RWPE1 (cell line): ENCODE measurements around the gene ZBTB8B.

Source experiments
- CTCF ChIA-PET: fragments of 350-600 bp; sonication (Branson Sonifier 250); formaldehyde crosslinking; extraction: SDS; loops from one replicate; lab custom pipeline; 2021; lab: Yijun Ruan, JAX
- POLR2A ChIA-PET: fragments of 400-600 bp; formaldehyde crosslinking; extraction: SDS; loops from one replicate; lab custom pipeline; 2020; ENCODE audit warnings: antibody characterized with exemption; ENCODE audit not compliant: low non-redundant PET; lab: Yijun Ruan, JAX
- DNase-seq: peaks from one replicate; pipeline ENCODE4 v3.0.0; 2012; ENCODE audit warnings: low spot score
- H3K27ac ChIP-seq: fragments of 450-650 bp; 2 replicates; pipeline ENCODE4 v1.5.1; 2017
- CTCF ChIP-seq: fragments of 450-650 bp; conservative IDR thresholded peaks from 2 replicates; pipeline ENCODE4 v1.5.1; 2017; ENCODE audit warnings: low read depth, mild to moderate bottlenecking

ZBTB8B gene

GRCh38 chr1:32491386-32491785 lies 26.5 kb downstream of the ZBTB8B start:
- no peak overlapping the region for H3K27ac ChIP-seq
- no peak for DNase-seq
- no peak for TF ChIP-seq CTCF
- ChIA-PET CTCF (no interaction called here), POLR2A (no interaction called here)

DNA sequence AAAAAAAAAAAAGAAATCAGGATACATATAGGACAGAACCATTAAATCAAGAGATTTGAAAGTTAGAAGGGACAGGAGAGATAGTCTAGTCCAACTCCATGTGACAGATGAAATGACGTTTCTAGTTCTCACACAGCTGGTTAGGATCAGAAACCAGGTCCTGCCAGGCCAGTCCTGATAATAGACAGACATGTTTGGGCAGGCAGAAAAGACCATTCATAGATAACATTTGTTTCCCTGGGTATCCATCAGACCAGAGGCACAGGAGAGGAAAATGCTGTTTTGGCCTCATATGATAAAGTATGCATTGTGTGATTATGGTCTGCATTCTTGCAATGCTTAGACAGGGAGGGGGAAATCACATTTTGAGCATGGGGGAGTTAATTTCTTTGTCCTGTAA lies 29.3 kb downstream of the ZBTB8B start:
- ChIA-PET CTCF (no interaction called here), POLR2A (no interaction called here)
- TF ChIP-seq CTCF = no peak
- peak; percentile 55 for DNase-seq
- H3K27ac ChIP-seq = no peak overlapping the region

DNA sequence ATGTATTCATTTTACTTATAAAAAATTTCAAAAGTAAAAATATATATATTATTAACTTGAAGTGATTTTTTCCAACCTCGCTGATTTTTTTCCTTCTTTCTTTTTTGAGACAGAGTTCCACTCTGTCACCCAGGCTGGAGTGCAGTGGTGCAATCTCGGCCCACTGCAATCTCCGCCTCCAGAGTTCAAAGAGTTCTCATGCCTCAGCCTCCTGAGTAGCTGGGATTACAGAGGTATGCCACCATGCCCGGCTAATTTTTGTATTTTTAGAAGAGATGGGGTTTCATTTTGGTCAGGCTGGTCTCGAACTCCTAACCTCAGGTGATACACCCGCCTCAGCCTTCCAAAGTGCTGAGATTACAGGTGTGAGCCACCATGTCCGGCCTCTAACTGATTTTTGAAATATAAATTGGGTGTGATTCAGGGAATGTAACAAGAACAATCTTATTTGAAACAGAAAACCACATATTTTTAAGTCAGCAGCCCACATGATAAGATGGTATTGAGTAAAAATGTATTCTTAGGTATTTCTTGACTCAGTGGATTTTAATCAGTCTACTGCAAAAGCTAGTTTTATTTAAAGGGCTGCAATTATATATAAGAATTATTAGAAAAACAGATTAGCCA lies 30.0 kb downstream of the ZBTB8B start:
- no peak for DNase-seq
- ChIA-PET CTCF (interaction anchor here (0.6 kb wide), 1 partner anchor 1008 kb away, joined by 5 read pairs; no protein-coding TSS in a partner anchor), POLR2A (no interaction called here)
- TF ChIP-seq CTCF = no peak
- no peak overlapping the region for H3K27ac ChIP-seq

DNA sequence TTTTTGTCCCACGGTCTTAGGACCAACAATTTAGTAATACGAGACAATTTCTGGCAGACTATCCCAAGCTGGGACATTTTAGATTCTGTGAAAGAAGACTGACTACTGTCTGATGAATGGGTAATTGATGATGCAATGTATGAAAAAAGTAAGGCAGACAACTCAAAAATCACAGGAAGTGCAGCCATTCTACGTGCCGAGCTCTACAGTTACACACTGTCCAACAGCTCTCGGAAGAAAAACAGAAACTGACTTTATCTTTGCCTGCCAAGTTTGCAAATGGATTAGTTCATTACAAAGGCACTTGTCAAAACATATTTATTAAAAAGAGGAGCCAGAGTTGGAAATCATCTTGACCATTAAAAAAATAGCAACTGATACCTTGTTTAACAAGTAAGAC lies 31.3 kb downstream of the ZBTB8B start:
- ChIA-PET CTCF (interaction anchor here (0.6 to 0.7 kb wide), 2 partner anchors 24 to 131 kb away, joined by 4 to 8 read pairs; no protein-coding TSS in a partner anchor), POLR2A (no interaction called here)
- no peak for DNase-seq
- no peak overlapping the region for H3K27ac ChIP-seq
- no peak for TF ChIP-seq CTCF

DNA sequence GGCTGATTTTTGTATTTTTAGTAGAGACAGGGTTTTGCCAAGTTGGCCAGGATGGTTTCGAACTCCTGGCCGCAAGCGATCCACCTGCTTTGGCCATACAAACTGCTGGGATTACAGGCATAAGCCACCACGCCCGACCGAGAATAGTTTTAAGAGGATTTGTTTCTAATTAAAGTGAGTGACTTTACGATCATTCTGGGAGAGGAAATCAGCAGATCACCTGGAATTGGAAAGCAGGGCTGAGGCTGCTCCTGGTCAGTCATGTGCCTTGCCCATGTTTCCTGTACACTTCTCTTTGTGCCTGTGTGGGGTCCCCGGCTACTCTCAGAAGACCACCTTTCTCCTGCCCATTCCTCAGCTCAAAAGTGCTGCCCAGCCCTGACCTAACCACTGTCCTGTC lies 33.9 kb downstream of the ZBTB8B start:
- POLR2A ChIA-PET = no interaction called here
- DNase-seq = no peak
- CTCF ChIA-PET = no interaction called here
- TF ChIP-seq CTCF = no peak
- H3K27ac ChIP-seq = peak overlapping the region; percentile 16; the same call in 1 of the 2 replicates

DNA sequence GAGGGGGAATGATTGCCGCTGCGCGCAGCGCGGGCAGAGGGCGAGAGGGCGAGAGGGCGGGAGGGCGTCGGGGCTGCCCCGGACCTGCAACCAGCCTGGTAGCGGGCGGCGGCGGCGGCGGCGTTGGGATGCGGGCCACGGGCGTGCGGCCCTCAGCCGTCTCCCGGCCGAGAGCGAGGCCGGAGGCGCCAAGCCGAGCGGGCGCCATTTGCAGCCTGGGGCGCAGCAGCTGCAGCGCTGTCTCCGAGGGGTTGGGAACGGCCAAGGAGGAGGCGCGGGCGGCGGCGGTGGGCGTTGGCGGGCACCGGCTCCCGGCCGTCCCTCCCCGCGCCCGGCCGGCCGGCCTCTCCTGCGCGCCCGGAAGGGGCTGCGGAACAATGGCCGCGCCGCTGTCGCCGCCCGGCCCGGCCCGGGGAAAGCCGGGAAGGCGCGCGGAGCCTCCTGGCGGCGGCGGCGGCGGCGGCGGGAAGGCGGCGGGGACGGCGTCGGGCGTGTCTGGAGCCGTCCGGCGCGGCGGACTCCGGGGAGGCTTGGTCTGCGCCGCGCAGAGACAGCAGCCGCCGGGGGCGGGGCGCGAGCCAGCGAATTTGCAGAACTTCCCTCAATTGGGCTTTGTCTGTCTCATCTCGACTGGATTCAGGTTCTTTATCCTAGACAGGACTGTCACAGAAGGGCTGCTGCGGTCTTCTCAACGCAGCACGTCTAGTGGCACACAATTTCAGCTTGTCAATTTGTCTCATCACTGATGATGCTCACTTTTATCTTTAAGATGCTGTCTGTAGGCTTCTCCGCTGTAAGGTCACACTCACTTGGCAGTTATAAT lies 35.7 kb downstream of the ZBTB8B start:
- peak; percentile 29; the same call in 1 of the 2 replicates for TF ChIP-seq CTCF
- CTCF ChIA-PET = no interaction called here
- POLR2A ChIA-PET = no interaction called here
- peak overlapping the region; percentile 98 for H3K27ac ChIP-seq
- peak; percentile 74 for DNase-seq
